ENCODE data around the gene VPS37B.

Gene VPS37B

GRCh38 chr12:122845041-122845864 is 50.7 kb downstream of the VPS37B start:
- 0 out of 2 replicates have a peak, but pooled peaks cover 10% of the 10 kb centered on the region for H3K4me1 ChIP-seq (ENCODE audit: insufficient read depth, low read length)
- no peak overlapping the region for H3K9ac ChIP-seq (ENCODE audit: low read depth, low read length)
- no peak overlapping the region for H3K27ac ChIP-seq (ENCODE audit: low read length)
- H3K9me3 ChIP-seq (ENCODE audit: insufficient read depth, low read depth, low read length): no peaks in the 10 kb centered on the region
- no peaks in the 10 kb centered on the region for H3K27me3 ChIP-seq (ENCODE audit: insufficient read depth, low read length)
- H3K36me3 ChIP-seq (ENCODE audit: insufficient read depth, low read depth, low read length): no peaks in the 10 kb centered on the region
- H3K4me3 ChIP-seq (ENCODE audit: low read length): no peak overlapping the region

- Histone ChIP-seq H3K9ac (ENCODE audit: low read depth, low read length) (no peak overlapping the region), H3K4me3 (ENCODE audit: low read length) (no peak overlapping the region), H3K27me3 (ENCODE audit: insufficient read depth, low read length) (no peaks in the 10 kb centered on the region), H3K9me3 (ENCODE audit: insufficient read depth, low read depth, low read length) (no peaks in the 10 kb centered on the region), H3K4me1 (ENCODE audit: insufficient read depth, low read length) (0 out of 2 replicates have a peak, but pooled peaks cover 10% of the 10 kb centered on the region), H3K36me3 (ENCODE audit: insufficient read depth, low read depth, low read length) (no peaks in the 10 kb centered on the region), H3K27ac (ENCODE audit: low read length) (no peak overlapping the region)
These were observed 51.5 kb downstream of the VPS37B start for GRCh38 chr12:122844366-122844971.

- H3K4me3 ChIP-seq (ENCODE audit: low read length): no peak overlapping the region
- H3K4me1 ChIP-seq (ENCODE audit: insufficient read depth, low read length): 0 out of 2 replicates have a peak, but pooled peaks cover 10% of the 10 kb centered on the region
- H3K27me3 ChIP-seq (ENCODE audit: insufficient read depth, low read length): peaks cover 9% of the 10 kb centered on the region
- no peaks in the 10 kb centered on the region for H3K9me3 ChIP-seq (ENCODE audit: insufficient read depth, low read depth, low read length)
- no peaks in the 10 kb centered on the region for H3K36me3 ChIP-seq (ENCODE audit: insufficient read depth, low read depth, low read length)
- no peak overlapping the region for H3K27ac ChIP-seq (ENCODE audit: low read length)
- no peak overlapping the region for H3K9ac ChIP-seq (ENCODE audit: low read depth, low read length)
These were observed 52.5 kb downstream of the VPS37B start for GRCh38 chr12:122843455-122843854.

GRCh38 chr12:122842505-122843405 is 53.2 kb downstream of the VPS37B start:
- 0 out of 2 replicates have a peak, but pooled peaks cover 10% of the 10 kb centered on the region for H3K4me1 ChIP-seq (ENCODE audit: insufficient read depth, low read length)
- peaks cover 16% of the 10 kb centered on the region for H3K27me3 ChIP-seq (ENCODE audit: insufficient read depth, low read length)
- H3K27ac ChIP-seq (ENCODE audit: low read length): no peak overlapping the region
- H3K4me3 ChIP-seq (ENCODE audit: low read length): no peak overlapping the region
- no peak overlapping the region for H3K9ac ChIP-seq (ENCODE audit: low read depth, low read length)
- no peaks in the 10 kb centered on the region for H3K9me3 ChIP-seq (ENCODE audit: insufficient read depth, low read depth, low read length)
- H3K36me3 ChIP-seq (ENCODE audit: insufficient read depth, low read depth, low read length): no peaks in the 10 kb centered on the region

- H3K27ac ChIP-seq (ENCODE audit: low read length): no peak overlapping the region
- H3K36me3 ChIP-seq (ENCODE audit: insufficient read depth, low read depth, low read length): no peaks in the 10 kb centered on the region
- H3K4me3 ChIP-seq (ENCODE audit: low read length): no peak overlapping the region
- peaks cover 13% of the 10 kb centered on the region; the same call in 1 of the 2 replicates for H3K4me1 ChIP-seq (ENCODE audit: insufficient read depth, low read length)
- peaks cover 26% of the 10 kb centered on the region for H3K27me3 ChIP-seq (ENCODE audit: insufficient read depth, low read length)
- no peaks in the 10 kb centered on the region for H3K9me3 ChIP-seq (ENCODE audit: insufficient read depth, low read depth, low read length)
- H3K9ac ChIP-seq (ENCODE audit: low read depth, low read length): no peak overlapping the region
These were observed 54.2 kb downstream of the VPS37B start for GRCh38 chr12:122841544-122842321.

- no peak overlapping the region for H3K9ac ChIP-seq (ENCODE audit: low read depth, low read length)
- H3K4me3 ChIP-seq (ENCODE audit: low read length): no peak overlapping the region
- H3K9me3 ChIP-seq (ENCODE audit: insufficient read depth, low read depth, low read length): no peaks in the 10 kb centered on the region
- H3K27me3 ChIP-seq (ENCODE audit: insufficient read depth, low read length): peaks cover 35% of the 10 kb centered on the region
- H3K4me1 ChIP-seq (ENCODE audit: insufficient read depth, low read length): peaks cover 16% of the 10 kb centered on the region; the same call in 1 of the 2 replicates
- H3K36me3 ChIP-seq (ENCODE audit: insufficient read depth, low read depth, low read length): no peaks in the 10 kb centered on the region
- no peak overlapping the region for H3K27ac ChIP-seq (ENCODE audit: low read length)
These were observed 55.1 kb downstream of the VPS37B start for GRCh38 chr12:122840580-122841513.

GRCh38 chr12:122839907-122840554 is 55.9 kb downstream of the VPS37B start:
- Histone ChIP-seq H3K9me3 (ENCODE audit: insufficient read depth, low read depth, low read length) (no peaks in the 10 kb centered on the region), H3K27me3 (ENCODE audit: insufficient read depth, low read length) (peaks cover 35% of the 10 kb centered on the region), H3K27ac (ENCODE audit: low read length) (no peak overlapping the region), H3K9ac (ENCODE audit: low read depth, low read length) (no peak overlapping the region), H3K4me1 (ENCODE audit: insufficient read depth, low read length) (peaks cover 16% of the 10 kb centered on the region; the same call in 1 of the 2 replicates), H3K4me3 (ENCODE audit: low read length) (no peak overlapping the region), H3K36me3 (ENCODE audit: insufficient read depth, low read depth, low read length) (no peaks in the 10 kb centered on the region)

GRCh38 chr12:122838841-122839240 is 57.1 kb downstream of the VPS37B start:
- peaks cover 38% of the 10 kb centered on the region for H3K27me3 ChIP-seq (ENCODE audit: insufficient read depth, low read length)
- peaks cover 16% of the 10 kb centered on the region; the same call in 1 of the 2 replicates for H3K4me1 ChIP-seq (ENCODE audit: insufficient read depth, low read length)
- no peaks in the 10 kb centered on the region for H3K9me3 ChIP-seq (ENCODE audit: insufficient read depth, low read depth, low read length)
- H3K9ac ChIP-seq (ENCODE audit: low read depth, low read length): no peak overlapping the region
- H3K27ac ChIP-seq (ENCODE audit: low read length): no peak overlapping the region
- no peak overlapping the region for H3K4me3 ChIP-seq (ENCODE audit: low read length)
- H3K36me3 ChIP-seq (ENCODE audit: insufficient read depth, low read depth, low read length): no peaks in the 10 kb centered on the region

- Histone ChIP-seq H3K9ac (ENCODE audit: low read depth, low read length) (no peak overlapping the region), H3K36me3 (ENCODE audit: insufficient read depth, low read depth, low read length) (no peaks in the 10 kb centered on the region), H3K4me3 (ENCODE audit: low read length) (no peak overlapping the region), H3K9me3 (ENCODE audit: insufficient read depth, low read depth, low read length) (no peaks in the 10 kb centered on the region), H3K27me3 (ENCODE audit: insufficient read depth, low read length) (peaks cover 46% of the 10 kb centered on the region), H3K4me1 (ENCODE audit: insufficient read depth, low read length) (peaks cover 16% of the 10 kb centered on the region; the same call in 1 of the 2 replicates), H3K27ac (ENCODE audit: low read length) (no peak overlapping the region)
These were observed 58.3 kb downstream of the VPS37B start for GRCh38 chr12:122837306-122838265.

Data from iPS-20b (cell line).